NCI-H1105 (cell line): Measurements from ENCODE around the gene GNAL.
"Not testable (repeated sequence)": the region's sequence is repeated elsewhere in the genome, so short reads cannot be mapped to it uniquely, and the experiment has no call there.

Experiments used
- DNase-seq: peaks from one replicate; lab custom pipeline; 2025; lab: John Stamatoyannopoulos, UW

Gene GNAL

GRCh38 chr18:11877497-11878135 lies 188.6 kb downstream of the GNAL start:
- DNase-seq = no peak

- no peak for DNase-seq
Measured at GRCh38 chr18:11880586-11881304, 191.7 kb downstream of the GNAL start.

DNA sequence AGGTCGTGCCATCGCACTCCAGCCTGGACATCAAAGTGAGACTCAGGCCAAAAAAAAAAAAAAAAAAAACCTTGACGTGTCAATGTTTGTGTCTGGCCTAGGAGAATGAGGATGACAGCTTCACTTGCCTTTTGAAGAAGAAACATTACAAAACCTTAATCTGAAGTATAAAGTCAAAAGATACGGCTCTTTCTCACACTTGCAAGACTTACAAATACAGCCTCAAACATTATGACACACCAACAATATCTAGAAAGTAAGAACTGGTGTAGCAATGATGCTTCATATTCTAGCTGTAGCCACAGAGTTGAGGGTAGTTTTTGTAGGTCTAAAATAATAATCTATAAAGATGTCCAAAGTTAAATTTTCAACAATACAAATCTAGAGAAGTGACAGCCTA lies 193.6 kb downstream of the GNAL start:
- DNase-seq = no peak

- DNase-seq = no peak
Measured at GRCh38 chr18:11883153-11883552, 194.1 kb downstream of the GNAL start.

DNA sequence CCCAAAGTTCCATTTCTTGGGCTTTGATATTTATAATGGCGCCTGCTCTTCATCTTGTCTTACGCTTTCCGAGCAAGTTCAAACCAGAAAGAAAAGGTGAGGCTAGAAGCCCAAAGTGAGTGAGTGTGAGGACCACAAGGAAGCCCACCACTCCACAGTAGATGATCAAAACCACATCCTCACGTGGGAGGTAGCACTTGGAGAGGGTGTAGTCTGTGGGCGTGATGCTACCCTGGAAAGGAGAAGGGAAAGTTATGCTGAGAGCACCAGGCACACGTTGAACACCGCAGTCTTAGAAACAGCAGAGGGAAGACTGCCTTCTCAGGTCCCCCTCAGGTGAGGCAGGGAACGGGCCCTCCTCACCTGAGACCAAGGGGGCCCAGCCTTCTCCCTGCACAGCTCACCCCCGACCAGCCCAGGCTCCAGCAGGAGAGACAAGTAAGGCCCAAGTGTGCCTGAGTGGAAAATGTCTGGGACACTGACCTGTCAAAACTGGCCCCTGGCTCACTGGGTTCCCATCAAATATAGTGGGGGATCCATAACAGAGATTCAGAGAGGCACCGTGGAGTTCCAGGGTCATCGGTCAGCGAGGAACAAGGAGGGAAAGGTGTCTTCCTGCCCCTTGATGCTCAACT lies 195.4 kb downstream of the GNAL start:
- no peak for DNase-seq

DNA sequence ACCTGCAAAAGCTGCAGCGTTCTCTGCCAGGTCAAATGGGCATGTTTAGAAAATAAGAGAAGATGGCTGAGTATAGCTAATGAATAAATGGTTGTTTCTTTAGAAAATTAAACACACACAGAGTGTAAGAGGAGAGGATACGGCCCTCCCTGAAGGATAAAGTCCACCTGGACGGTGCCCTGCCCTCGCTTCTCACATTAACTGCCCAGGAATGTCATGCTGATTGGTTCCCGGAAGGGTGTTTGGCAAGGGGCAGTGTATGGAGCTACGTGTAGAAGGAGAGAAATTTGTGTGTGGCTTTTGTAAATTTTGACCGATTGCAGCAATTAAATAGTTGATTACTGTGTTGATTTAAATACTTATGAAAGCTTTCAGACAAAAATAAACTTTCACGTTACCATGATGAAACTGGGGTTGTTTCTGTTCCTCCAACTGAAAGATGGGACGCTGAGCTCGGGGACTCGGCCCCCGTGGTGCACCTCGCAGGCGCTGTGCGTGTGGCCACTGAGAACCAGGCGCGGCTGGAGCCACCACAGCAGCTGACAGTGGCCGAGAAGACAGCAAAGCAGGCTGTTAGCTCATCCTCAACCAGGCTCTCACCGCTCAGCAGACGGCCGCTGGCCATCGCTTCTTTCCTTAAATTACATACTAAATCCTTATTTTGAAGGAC lies 196.3 kb downstream of the GNAL start:
- DNase-seq = no peak

GRCh38 chr18:11886577-11887110 lies 197.6 kb downstream of the GNAL start:
- no peak for DNase-seq

- DNase-seq = no peak
Measured at GRCh38 chr18:11887328-11888128, 198.5 kb downstream of the GNAL start.

DNA sequence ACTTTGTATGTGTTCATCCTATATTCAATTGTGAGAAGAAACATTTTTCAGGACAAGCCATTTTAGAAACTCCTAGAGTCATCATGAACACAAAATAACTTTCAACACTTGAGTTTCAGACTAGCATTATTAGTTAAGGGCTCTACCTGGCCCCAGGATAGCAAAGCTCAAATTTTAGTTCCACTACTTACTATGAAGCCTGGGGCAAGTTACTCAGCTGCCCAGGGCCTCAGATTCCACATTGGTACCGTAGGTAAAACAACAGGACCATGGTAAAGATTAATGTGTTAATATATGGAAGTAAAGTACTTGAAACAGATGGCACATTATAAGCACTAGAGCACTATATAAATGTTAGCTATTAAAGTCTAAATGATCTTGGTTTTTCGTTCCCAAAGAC lies 199.7 kb downstream of the GNAL start:
- DNase-seq = no peak

DNA sequence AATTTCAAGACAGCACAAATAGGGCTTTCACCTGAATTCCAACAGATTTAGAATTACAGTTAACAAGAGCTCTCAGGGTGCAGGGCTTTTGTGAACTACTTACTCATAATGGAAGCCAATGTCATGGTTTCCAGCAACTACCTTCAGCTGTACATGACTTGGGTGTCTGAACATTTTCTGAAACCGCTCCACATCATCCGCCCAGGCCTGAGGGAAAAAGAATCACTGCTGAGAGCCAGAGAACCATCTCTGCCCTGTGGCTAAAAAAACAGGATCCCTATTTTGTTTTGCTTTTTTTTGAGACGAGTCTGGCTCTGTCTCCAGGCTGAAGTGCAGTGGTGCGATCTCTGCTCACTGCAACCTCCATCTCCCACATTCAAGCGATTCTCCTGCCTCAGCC lies 200.2 kb downstream of the GNAL start:
- no peak for DNase-seq

GRCh38 chr18:11891737-11892136 lies 202.7 kb downstream of the GNAL start:
- no peak for DNase-seq

DNA sequence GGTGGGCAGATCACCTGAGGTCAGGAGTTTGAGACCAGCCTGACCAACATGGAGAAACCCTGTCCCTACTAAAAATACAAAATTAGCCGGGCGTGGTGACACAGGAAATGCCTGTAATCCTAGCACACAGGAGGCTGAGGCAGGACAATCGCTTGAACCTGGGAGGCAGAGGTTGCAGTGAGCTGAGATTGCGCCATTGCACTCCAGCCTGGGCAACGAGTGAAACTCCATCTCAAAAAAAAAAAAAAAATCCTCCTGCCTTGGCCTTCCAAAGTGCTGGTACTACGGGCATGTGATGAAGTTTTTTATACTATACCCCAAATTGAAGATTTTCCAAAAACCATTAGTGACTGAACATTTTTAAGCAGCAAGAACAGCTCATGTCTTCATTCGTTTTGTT lies 203.4 kb downstream of the GNAL start:
- DNase-seq = not testable (repeated sequence)

GRCh38 chr18:11897781-11898180 lies 208.7 kb downstream of the GNAL start:
- DNase-seq = no peak

- DNase-seq = no peak
Measured at GRCh38 chr18:11899063-11899462, 210.0 kb downstream of the GNAL start.

DNA sequence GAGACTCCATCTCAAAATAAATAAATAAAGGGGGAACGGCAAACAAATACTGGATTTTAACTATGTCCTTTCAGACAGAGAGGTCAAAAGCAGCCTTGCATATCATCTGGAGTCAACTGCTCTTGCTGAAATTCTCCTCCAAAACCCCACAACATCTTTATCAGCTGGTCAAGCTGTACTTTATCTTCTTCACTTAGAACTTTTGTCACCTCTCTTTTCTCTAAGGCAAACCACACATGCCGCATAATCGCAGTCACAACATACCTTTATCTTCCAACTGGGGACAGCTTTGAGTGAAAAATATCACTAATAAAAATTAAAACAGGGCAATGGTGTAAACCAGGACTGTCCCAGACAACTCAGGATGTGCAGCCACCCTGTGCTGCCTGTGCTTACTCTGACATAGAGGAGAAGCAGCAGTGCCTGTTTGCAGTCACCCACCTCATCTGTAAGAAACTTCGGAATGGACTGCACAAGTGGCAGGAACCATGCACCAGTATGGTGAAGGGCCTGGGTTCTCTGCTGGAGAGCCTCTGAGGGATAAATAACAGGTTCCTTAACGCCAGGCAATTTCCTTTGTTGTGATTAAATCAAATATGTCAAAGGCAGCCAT lies 212.9 kb downstream of the GNAL start:
- DNase-seq = no peak

- DNase-seq = no peak
Measured at GRCh38 chr18:11902522-11903292, 213.6 kb downstream of the GNAL start.

DNA sequence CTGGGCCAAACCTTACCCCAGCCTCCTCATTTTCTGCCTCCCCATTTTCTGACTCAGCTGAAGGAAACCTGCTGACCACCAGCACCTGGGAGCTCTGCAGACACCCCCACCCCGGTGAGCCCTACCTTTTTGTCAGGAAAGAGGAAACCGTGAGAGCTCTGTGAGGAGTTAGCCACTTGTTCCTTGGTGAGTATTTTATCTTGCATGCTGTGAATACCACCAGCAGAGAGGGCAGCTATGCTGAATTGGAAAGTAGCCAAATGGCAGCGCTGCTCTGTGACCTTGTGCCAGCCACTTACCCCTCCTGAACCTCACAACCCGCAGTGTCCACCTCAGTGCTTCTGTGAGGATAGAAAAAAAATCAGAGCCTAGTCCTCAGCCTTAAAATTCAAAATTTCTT lies 216.5 kb downstream of the GNAL start:
- DNase-seq = no peak

DNA sequence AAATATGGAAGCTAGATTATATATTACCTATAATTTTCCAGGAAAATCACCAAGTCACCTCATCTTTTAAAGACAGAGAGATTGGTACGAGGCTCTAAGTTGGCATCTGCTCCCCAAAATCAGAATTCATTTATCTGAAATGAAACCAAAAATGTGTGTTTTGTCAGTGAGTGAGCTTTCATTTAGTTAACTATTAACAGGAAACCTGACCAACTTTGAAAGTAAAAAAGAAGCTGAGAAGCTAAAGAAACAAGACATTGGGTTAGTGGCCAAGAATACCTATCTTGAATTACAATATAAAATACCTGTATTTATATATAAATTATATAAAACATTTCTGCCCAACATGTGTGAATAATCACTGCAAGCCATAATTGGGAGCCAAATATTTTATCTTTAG lies 217.1 kb downstream of the GNAL start:
- no peak for DNase-seq

DNA sequence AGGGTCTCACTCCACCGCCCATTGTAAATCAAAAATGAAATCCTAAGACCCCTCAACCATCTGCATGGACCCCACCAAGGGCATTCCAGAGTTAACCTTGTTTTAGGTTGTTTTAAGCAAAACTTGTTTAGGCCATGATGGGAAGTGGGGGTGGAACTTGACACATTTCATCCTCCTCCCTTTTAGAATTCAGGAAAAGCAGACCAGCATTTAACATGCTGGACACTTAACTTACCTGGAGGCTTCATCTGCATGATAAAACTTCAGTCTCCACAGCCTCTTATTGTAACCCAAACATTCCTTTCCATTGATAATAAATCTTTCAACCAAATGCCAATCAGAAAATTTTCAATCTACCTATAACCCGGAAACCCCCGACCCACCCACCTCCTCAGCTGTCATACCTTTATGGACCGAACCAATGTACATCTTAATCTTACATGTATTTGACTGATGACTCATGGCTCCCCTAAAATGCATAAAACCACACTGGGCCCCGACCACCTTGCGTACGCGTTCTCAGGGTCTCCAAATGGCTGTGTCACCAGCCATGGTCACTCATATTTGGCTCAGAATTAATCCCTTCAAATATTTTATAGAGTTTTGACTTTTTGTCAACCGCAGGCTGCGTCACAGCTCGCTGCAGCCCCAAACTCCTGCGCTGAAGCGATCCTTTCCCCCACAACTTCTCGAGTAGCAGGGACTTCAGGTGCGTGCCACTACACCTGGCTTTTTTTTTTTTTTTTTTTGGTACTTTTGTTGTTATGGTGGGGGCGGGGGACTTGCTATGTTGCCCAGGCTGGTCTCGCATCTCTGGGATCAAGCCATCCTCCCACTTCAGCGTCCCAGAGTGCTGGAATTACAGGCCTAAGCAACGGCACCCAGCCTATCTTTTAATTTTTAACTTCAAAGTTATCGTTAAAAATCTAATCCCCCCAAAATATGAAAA lies 218.1 kb downstream of the GNAL start:
- no peak for DNase-seq
